ENCODE data around the gene SLC4A2. TPM values are rescaled to one million over a fixed set of nuclear protein-coding genes. Genes with fewer than 3 reads are reported as not detected.

SLC4A2 gene
- total RNA-seq, 1 donor from 2014 or later: 99.4 TPM

DNA sequence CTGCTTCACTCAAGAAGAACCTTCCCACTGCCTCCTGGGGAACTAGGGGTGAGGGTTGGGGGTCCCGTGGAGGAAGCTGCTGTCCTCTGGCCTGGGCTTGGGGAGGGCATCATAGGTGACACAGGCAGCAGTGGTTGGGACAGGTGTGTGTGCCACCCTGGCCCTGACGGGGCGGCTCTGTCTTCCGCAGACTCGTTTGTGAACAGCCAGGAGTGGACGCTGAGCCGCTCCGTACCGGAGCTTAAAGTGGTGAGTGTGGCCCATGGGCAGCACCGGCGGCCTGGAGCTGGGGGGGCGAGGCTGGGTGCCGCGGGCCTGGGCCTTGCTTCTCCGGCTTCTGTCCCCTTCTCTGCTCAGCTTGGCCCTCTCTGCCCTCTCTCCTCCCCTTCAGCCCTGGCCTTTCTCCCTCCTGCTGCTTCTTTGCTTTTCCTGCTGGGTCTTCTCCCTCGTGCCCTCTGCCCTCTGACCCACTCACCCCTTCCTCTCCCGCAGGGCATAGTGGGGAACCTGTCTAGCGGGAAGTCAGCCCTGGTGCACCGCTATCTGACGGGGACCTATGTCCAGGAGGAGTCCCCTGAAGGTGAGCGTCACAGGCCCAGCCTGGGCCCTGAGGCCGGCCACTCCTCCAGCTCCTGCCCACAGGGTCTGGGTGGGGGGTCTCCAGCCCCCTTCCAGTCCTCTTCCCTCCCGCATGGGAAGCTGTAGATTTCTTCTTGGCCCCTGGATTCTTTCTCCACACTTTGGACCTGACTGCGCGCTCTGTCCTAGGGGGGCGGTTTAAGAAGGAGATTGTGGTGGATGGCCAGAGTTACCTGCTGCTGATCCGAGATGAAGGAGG lies 57.4 kb downstream of the SLC4A2 start:
- Mint-ChIP-seq H3K27ac (ENCODE audit: unreplicated experiment) (no peak overlapping the region), H3K4me1 (ENCODE audit: low read depth, unreplicated experiment) (peaks cover 20% of the 10 kb centered on the region), H3K4me3 (ENCODE audit: unreplicated experiment) (no peak overlapping the region), H3K9me3 (ENCODE audit: unreplicated experiment) (peaks cover 29% of the 10 kb centered on the region), H3K27me3 (ENCODE audit: unreplicated experiment) (peaks cover 16% of the 10 kb centered on the region), H3K36me3 (ENCODE audit: unreplicated experiment) (no peaks in the 10 kb centered on the region)
- no peak for DNase-seq
- TF ChIP-seq CTCF (IDR thresholded peaks at IDR 0.05; ENCODE audit: partially characterized antibody, unreplicated experiment): no peak

- DNase-seq: no peak
- Mint-ChIP-seq H3K27ac (ENCODE audit: unreplicated experiment) (no peak overlapping the region), H3K9me3 (ENCODE audit: unreplicated experiment) (peaks cover 23% of the 10 kb centered on the region), H3K36me3 (ENCODE audit: unreplicated experiment) (no peaks in the 10 kb centered on the region), H3K4me3 (ENCODE audit: unreplicated experiment) (no peak overlapping the region), H3K4me1 (ENCODE audit: low read depth, unreplicated experiment) (peaks cover 15% of the 10 kb centered on the region), H3K27me3 (ENCODE audit: unreplicated experiment) (peaks cover 16% of the 10 kb centered on the region)
- no peak for TF ChIP-seq CTCF (IDR thresholded peaks at IDR 0.05; ENCODE audit: partially characterized antibody, unreplicated experiment)
Observed at GRCh38 chr7:151117565-151117964, 58.2 kb downstream of the SLC4A2 start.

DNA sequence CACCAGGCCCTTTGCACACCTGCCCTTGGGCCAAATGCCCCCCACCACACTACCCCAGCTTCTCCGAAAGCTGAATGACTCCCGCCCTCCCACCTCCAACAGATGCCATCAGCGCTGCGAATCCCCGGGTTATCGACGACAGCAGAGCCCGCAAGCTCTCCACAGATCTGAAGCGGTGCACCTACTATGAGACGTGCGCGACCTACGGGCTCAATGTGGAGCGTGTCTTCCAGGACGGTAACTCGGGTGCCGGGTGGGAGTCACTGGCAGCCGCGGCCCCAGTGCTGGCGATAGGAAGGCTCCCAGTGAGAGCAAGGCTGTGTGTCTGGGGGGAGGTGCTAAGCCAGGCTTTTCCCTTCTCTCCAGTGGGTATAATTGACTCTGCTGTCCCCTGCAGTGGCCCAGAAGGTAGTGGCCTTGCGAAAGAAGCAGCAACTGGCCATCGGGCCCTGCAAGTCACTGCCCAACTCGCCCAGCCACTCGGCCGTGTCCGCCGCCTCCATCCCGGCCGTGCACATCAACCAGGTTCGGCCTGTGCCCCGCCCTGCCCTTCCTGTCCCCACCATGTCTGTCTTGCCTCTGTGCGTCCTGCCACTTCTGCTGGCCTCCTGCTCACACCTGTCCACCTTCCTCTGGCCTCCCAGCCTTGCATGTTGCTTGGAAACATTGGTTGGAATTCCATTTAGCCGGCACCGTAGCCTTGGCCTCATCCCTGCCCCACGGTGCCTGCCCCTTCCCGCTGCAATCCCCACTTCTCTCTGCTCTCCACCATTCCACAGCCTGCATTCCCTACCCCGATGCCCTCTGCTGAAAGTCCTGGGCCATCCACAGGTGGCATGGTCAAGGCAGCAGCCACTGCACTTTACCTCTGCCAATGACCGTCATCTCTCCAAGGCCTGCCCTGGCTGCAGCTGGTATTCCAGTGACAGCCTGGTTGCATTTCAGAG lies 59.0 kb downstream of the SLC4A2 start:
- Mint-ChIP-seq H3K27me3 (ENCODE audit: unreplicated experiment) (peaks cover 15% of the 10 kb centered on the region), H3K9me3 (ENCODE audit: unreplicated experiment) (peaks cover 21% of the 10 kb centered on the region), H3K4me3 (ENCODE audit: unreplicated experiment) (no peak overlapping the region), H3K4me1 (ENCODE audit: low read depth, unreplicated experiment) (peaks cover 10% of the 10 kb centered on the region), H3K27ac (ENCODE audit: unreplicated experiment) (no peak overlapping the region), H3K36me3 (ENCODE audit: unreplicated experiment) (no peaks in the 10 kb centered on the region)
- no peak for DNase-seq
- TF ChIP-seq CTCF (IDR thresholded peaks at IDR 0.05; ENCODE audit: partially characterized antibody, unreplicated experiment): no peak

DNA sequence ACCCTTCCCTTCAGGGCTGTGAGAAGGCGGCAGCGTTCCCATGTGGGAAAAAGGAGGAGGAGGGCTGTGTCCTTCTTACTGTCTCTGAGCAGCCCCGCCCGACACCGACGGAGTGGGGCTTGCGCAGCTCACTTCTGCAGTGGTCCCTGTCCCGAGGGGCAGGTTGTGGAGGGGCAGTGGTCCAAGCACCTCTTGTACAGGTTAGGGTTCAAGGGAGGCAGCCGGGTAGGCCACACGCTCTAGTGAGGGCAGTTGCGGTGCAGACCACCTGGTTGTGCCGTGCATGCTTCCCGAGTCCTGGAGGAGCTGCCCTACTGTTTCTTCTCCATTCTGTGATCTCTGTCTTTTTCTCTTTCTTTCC lies 59.6 kb downstream of the SLC4A2 start:
- DNase-seq: no peak
- peaks cover 11% of the 10 kb centered on the region for H3K27me3 Mint-ChIP-seq (ENCODE audit: unreplicated experiment)
- no peak for TF ChIP-seq CTCF (IDR thresholded peaks at IDR 0.05; ENCODE audit: partially characterized antibody, unreplicated experiment)
- H3K36me3 Mint-ChIP-seq (ENCODE audit: unreplicated experiment): no peaks in the 10 kb centered on the region
- peaks cover 8% of the 10 kb centered on the region for H3K4me1 Mint-ChIP-seq (ENCODE audit: low read depth, unreplicated experiment)
- peak overlapping the region; percentile 29 for H3K27ac Mint-ChIP-seq (ENCODE audit: unreplicated experiment)
- peaks cover 16% of the 10 kb centered on the region for H3K9me3 Mint-ChIP-seq (ENCODE audit: unreplicated experiment)
- peak overlapping the region; percentile 35 for H3K4me3 Mint-ChIP-seq (ENCODE audit: unreplicated experiment)

Measured in glutamatergic neuron (in vitro differentiated cells).